C4-2B (cell line): ENCODE measurements around the gene GALNT5.

Experiments
- ZFX ChIP-seq: fragments of 450-650 bp; IDR thresholded peaks from 2 replicates; pipeline ENCODE4 v1.6.1; 2017
- TF ChIP-seq, protein P1 (sequence below): fragments of 450-650 bp; conservative IDR thresholded peaks from 2 replicates; pipeline ENCODE4 v1.5.1; 2017; ENCODE audit warnings: mild to moderate bottlenecking

DNA sequence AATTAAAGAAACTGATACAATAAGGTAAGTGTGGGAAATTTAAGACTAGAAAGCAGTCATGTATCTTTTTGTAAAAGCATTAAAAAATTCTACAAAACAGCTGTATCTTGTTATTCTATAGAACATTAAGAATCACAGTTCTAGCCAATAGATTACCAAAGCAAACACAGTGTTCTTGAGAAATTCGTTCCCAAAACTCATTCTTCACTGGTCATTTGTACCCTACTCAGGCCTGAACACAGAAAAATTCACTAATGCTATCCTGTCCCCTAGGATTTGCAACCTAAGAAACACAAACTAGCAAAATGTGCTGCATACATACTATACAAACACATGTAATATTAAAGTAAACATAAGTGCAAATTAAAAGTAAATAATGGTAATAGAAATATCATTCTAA is 39.0 kb downstream of the GALNT5 start:
- TF ChIP-seq, protein P1, sequence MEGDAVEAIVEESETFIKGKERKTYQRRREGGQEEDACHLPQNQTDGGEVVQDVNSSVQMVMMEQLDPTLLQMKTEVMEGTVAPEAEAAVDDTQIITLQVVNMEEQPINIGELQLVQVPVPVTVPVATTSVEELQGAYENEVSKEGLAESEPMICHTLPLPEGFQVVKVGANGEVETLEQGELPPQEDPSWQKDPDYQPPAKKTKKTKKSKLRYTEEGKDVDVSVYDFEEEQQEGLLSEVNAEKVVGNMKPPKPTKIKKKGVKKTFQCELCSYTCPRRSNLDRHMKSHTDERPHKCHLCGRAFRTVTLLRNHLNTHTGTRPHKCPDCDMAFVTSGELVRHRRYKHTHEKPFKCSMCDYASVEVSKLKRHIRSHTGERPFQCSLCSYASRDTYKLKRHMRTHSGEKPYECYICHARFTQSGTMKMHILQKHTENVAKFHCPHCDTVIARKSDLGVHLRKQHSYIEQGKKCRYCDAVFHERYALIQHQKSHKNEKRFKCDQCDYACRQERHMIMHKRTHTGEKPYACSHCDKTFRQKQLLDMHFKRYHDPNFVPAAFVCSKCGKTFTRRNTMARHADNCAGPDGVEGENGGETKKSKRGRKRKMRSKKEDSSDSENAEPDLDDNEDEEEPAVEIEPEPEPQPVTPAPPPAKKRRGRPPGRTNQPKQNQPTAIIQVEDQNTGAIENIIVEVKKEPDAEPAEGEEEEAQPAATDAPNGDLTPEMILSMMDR: no peak
- no peak for TF ChIP-seq ZFX
